HEK293T (cell line): ENCODE measurements around the gene SIAH1.
"Not testable (repeated sequence)": the region's sequence is repeated elsewhere in the genome, so short reads cannot be mapped to it uniquely, and the experiment has no call there.

ENCODE experiments used
- CTCF ChIA-PET: fragments of 350-600 bp; formaldehyde crosslinking; extraction: SDS; loops from one replicate; lab custom pipeline; 2021; ENCODE audit warnings: antibody characterized with exemption, inconsistent platforms; lab: Yijun Ruan, JAX
- POLR2A ChIA-PET: fragments of 350-600 bp; formaldehyde crosslinking; extraction: SDS; loops from one replicate; lab custom pipeline; 2020; ENCODE audit warnings: antibody characterized with exemption, inconsistent platforms; lab: Yijun Ruan, JAX
- DNase-seq: peaks from one replicate; pipeline ENCODE4 v3.0.0; 2012; ENCODE audit warnings: mixed read lengths; ENCODE audit errors: extremely low spot score
- ARNT ChIP-seq: fragments of 450-650 bp; IDR thresholded peaks from 2 replicates; pipeline ENCODE4 v1.6.1; 2017; ENCODE audit warnings: mild to moderate bottlenecking
- BHLHE40 ChIP-seq: fragments of 450-650 bp; IDR thresholded peaks from 2 replicates; pipeline ENCODE4 v1.6.1; 2016; ENCODE audit warnings: mild to moderate bottlenecking, moderate library complexity, borderline replicate concordance
- CTBP1 ChIP-seq: fragments of 450-650 bp; IDR thresholded peaks from 2 replicates; pipeline ENCODE4 v1.6.1; 2016; ENCODE audit warnings: borderline replicate concordance
- ELF4 ChIP-seq: fragments of 450-650 bp; IDR thresholded peaks from 2 replicates; pipeline ENCODE4 v1.6.1; 2017; ENCODE audit warnings: antibody characterized with exemption
- FOXA1 ChIP-seq: fragments of 450-650 bp; IDR thresholded peaks from 2 replicates; pipeline ENCODE4 v1.6.1; 2016; ENCODE audit warnings: mild to moderate bottlenecking
- FOXK2 ChIP-seq: fragments of 450-650 bp; IDR thresholded peaks from 2 replicates; pipeline ENCODE4 v1.6.1; 2016; ENCODE audit warnings: mild to moderate bottlenecking
- FOXM1 ChIP-seq: fragments of 450-650 bp; IDR thresholded peaks from 2 replicates; pipeline ENCODE4 v1.6.1; 2017; ENCODE audit warnings: mild to moderate bottlenecking, borderline replicate concordance
- HDGF ChIP-seq: fragments of 450-650 bp; IDR thresholded peaks from 2 replicates; pipeline ENCODE4 v1.6.1; 2017; ENCODE audit warnings: antibody characterized with exemption, borderline replicate concordance
- L3MBTL2 ChIP-seq: fragments of 450-650 bp; conservative IDR thresholded peaks from 2 replicates; pipeline ENCODE4 v1.6.1; 2016; ENCODE audit warnings: mild to moderate bottlenecking
- LEF1 ChIP-seq: fragments of 450-650 bp; IDR thresholded peaks from 2 replicates; pipeline ENCODE4 v1.6.1; 2017; ENCODE audit warnings: mild to moderate bottlenecking, borderline replicate concordance
- NFRKB ChIP-seq: fragments of 450-650 bp; IDR thresholded peaks from 2 replicates; pipeline ENCODE4 v1.6.1; 2016; ENCODE audit warnings: mild to moderate bottlenecking, moderate library complexity
- SP1 ChIP-seq: fragments of 450-650 bp; IDR thresholded peaks from 2 replicates; pipeline ENCODE4 v1.6.1; 2017
- SUZ12 ChIP-seq: fragments of 450-650 bp; IDR thresholded peaks from 2 replicates; pipeline ENCODE4 v1.6.1; 2016; ENCODE audit warnings: mild to moderate bottlenecking
- TARDBP ChIP-seq: fragments of 450-650 bp; IDR thresholded peaks from 2 replicates; pipeline ENCODE4 v1.6.1; 2016
- ZNF384 ChIP-seq: fragments of 450-650 bp; IDR thresholded peaks from 2 replicates; pipeline ENCODE4 v1.6.1; 2016
- TF ChIP-seq, protein P1 (sequence below): fragments of 450-650 bp; IDR thresholded peaks from 2 replicates; pipeline ENCODE4 v1.6.1; 2016

SIAH1 gene

DNA sequence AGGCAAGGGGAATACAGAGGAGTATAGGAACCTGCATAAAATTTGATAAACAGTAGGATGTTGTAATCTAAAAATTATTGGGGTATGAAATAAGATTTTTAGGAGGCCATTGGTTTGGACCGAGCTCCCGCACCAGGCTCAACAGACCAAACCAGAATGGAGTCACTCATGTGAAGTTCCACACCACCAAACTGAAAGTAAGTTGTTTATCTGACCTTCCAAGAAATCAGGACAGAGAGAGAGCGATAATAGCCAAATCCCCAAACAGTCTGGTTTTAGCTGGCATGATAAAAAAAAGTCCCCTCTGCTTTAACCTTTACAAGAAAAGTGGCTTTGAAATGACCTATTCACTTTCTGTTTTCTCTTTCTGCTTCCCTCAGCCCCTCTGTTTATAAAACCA is 45.7 kb upstream of the SIAH1 start:
- POLR2A ChIA-PET, result interaction anchor here (0.6 kb wide), 1 partner anchor 75 kb away, joined by 3 read pairs; no protein-coding TSS in a partner anchor
- CTCF ChIA-PET, result no interaction called here
- TF ChIP-seq FOXM1 (no peak), HDGF (no peak), BHLHE40 (no peak), ZNF384 (no peak)
- DNase-seq, result no peak

DNA sequence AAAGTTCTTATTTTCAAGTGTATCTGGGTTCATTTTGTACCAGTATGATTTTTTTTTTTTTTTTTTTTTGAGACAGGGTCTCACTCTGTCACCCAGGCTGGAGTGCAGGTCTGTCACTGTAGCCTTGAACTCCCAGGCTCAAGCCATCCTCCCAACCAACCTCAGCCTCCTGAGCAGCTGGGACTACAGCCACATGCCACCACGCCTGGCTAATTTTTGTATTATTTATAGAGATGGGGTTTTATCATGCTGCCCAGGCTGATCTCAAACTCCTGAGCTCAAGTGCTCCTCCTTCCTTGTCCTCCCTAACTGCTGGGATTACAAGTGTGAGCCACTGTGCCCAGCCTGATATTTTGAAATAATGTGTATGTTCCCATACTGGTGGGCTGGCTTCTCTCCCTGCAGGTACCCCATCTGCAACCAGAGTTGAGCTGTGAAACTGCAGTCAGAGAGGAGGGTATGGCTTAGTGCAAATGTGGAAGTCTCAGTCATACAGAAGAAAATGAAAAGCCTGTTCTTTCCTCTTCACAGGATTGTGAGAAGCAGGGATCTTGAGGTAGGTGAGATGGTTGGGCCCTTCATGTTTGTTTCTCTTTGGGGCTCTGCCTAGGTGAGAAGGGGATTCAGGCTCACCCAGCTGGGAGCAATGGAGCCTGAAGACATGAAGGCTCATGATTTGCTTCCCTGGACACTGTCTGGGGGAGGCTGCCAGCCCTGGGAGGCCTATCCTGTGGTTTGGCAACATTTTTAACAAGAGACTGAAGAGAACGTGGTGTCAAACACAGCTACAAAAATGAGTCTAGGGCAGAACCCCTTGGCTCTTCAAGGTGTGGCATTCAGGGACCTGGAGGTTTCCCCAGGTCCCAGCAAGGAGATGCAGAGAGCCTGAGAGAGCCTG is 41.3 kb upstream of the SIAH1 start:
- POLR2A ChIA-PET, result no interaction called here
- no peak for DNase-seq
- CTCF ChIA-PET, result interaction anchor here (0.6 kb wide), 1 partner anchor 11 kb away, joined by 4 read pairs; no protein-coding TSS in a partner anchor

DNA sequence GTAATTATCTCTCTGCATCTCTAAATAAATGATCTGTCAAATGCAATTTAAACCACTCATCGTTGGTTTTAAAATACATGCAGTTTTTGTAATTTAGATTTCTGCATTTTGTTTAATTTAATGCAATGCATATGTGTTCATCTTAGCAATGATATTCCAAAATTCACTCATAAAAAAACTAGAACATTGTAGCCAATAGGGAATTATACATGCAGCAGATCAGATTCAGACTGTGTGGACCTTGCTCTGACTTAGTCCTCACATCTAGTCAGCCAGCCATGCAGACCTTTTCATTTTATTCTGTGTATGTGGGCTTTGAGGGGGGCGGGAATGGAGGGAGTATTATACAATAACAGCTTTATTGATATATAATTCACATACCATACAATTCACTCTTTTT is 37.3 kb upstream of the SIAH1 start:
- DNase-seq, result no peak
- ChIA-PET CTCF (no interaction called here), POLR2A (no interaction called here)
- TF ChIP-seq HDGF (no peak), BHLHE40 (no peak), LEF1 (no peak), L3MBTL2 (no peak), FOXA1 (no peak), ZNF384 (no peak), FOXM1 (no peak), ARNT (no peak), FOXK2 (no peak), ELF4 (no peak), NFRKB (no peak), TARDBP (no peak), SUZ12 (no peak), SP1 (no peak)
- TF ChIP-seq, protein P1, sequence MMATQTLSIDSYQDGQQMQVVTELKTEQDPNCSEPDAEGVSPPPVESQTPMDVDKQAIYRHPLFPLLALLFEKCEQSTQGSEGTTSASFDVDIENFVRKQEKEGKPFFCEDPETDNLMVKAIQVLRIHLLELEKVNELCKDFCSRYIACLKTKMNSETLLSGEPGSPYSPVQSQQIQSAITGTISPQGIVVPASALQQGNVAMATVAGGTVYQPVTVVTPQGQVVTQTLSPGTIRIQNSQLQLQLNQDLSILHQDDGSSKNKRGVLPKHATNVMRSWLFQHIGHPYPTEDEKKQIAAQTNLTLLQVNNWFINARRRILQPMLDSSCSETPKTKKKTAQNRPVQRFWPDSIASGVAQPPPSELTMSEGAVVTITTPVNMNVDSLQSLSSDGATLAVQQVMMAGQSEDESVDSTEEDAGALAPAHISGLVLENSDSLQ, result no peak

More for the DNA sequence above, 41.3 kb upstream of the SIAH1 start:
- TF ChIP-seq, protein P1, result no peak
- TF ChIP-seq BHLHE40 (no peak), ZNF384 (no peak)

DNA sequence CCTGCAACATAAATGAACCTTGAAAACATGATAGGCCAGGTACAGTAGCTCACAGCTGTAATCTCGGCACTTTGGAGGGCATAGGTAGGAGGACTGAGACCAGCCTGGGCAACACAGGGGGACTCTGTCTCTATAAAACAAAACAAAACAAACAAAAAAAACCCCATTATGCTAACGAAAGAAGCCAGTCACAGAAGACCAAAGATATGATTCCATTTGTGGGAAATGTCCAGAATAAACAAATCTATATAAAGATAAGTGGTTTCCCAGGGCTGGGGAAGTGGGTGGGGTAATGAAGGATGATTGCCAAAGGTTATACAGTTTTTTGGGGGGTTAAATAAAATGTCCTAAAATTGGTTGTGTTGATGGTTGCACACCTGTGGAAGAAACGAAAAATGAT is 36.5 kb upstream of the SIAH1 start:
- POLR2A ChIA-PET, result no interaction called here
- CTCF ChIA-PET, result no interaction called here
- no peak for DNase-seq
- TF ChIP-seq FOXA1 (no peak), TARDBP (no peak), FOXK2 (no peak), ELF4 (no peak), ZNF384 (no peak), L3MBTL2 (no peak), SP1 (no peak), SUZ12 (no peak), LEF1 (no peak), ARNT (no peak), NFRKB (no peak), FOXM1 (no peak), CTBP1 (no peak), HDGF (no peak)
- TF ChIP-seq, protein P1, result no peak

- ChIA-PET CTCF (interaction anchor here (0.7 kb wide), 1 partner anchor 51 kb away, joined by 3 read pairs; no protein-coding TSS in a partner anchor), POLR2A (no interaction called here)
- no peak for DNase-seq
- TF ChIP-seq ELF4, result no peak
- TF ChIP-seq SP1, result no peak
- no peak for TF ChIP-seq SUZ12
- no peak for TF ChIP-seq CTBP1
- no peak for TF ChIP-seq FOXA1
- TF ChIP-seq HDGF, result no peak
Observed at GRCh38 chr16:48420437-48420836, 35.2 kb upstream of the SIAH1 start.

DNA sequence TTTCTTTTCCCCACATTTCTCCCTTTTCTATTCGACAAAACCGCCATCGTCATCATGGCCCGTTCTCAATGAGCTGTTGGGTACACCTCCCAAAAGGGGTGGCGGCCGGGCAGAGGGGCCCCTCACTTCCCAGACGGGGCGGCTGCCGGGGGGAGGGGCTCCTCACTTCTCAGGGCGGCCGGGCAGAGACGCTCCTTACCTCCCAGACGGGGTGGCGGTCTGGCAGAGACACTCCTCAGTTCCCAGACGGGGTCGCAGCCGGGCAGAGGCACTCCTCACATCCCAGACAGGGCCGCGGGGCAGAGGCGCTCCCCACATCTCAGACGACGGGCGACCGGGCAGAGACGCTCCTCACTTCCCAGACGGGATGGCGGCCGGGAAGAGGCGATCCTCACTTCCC is 31.4 kb upstream of the SIAH1 start:
- CTCF ChIA-PET, POLR2A ChIA-PET, DNase-seq: not testable (repeated sequence)

GRCh38 chr16:48413272-48413671 is 28.1 kb upstream of the SIAH1 start:
- DNase-seq, result no peak
- ChIA-PET CTCF (no interaction called here), POLR2A (no interaction called here)
- TF ChIP-seq NFRKB, result no peak
- TF ChIP-seq LEF1, result no peak
- TF ChIP-seq, protein P1, result no peak
- TF ChIP-seq ZNF384, result no peak
- TF ChIP-seq BHLHE40, result no peak
- TF ChIP-seq FOXM1, result no peak
- TF ChIP-seq TARDBP, result no peak
- TF ChIP-seq FOXK2, result no peak
- no peak for TF ChIP-seq ARNT
- no peak for TF ChIP-seq HDGF
- TF ChIP-seq SP1, result no peak
- TF ChIP-seq ELF4, result no peak
- no peak for TF ChIP-seq FOXA1
- no peak for TF ChIP-seq SUZ12
